Stimulated activated CD4-positive, alpha-beta T cell treated with anti-CD3 and anti-CD28 coated beads, Interleukin-1b, Interleukin-23, amount 100 ng/mL, for 1 hour (primary cell): ENCODE results near the gene SPRYD3.
"Not testable (repeated sequence)": the region's sequence is repeated elsewhere in the genome, so short reads cannot be mapped to it uniquely, and the experiment has no call there.

Experiments used
- DNase-seq, 2 donors: peaks; one replicate each; pipeline ENCODE4 v3.0.0-alpha.2; 2020; ENCODE audit warnings: low read depth in 2 of 2

SPRYD3 gene

GRCh38 chr12:53079226-53080117, at the start of gene SPRYD3:
Gene SPRYD3 (minus strand): TSS chr12:53079390. CDS start chr12:53079333, 57 bp downstream.
- DNase-seq: peak; percentile 90 to 92

GRCh38 chr12:53127169-53127568, 48.0 kb upstream of the SPRYD3 start:
- DNase-seq: no peak

GRCh38 chr12:53124352-53124723, 45.1 kb upstream of the SPRYD3 start:
- no peak for DNase-seq

GRCh38 chr12:53123578-53124351, 44.6 kb upstream of the SPRYD3 start:
- DNase-seq: no peak

- DNase-seq: no peak
Observed at GRCh38 chr12:53122961-53123468, 43.8 kb upstream of the SPRYD3 start.

GRCh38 chr12:53120685-53121525, 41.7 kb upstream of the SPRYD3 start:
- DNase-seq: no peak

GRCh38 chr12:53118751-53119300, 39.6 kb upstream of the SPRYD3 start:
- no peak for DNase-seq

GRCh38 chr12:53115891-53116648, 36.9 kb upstream of the SPRYD3 start:
- no peak for DNase-seq

- no peak for DNase-seq
Observed at GRCh38 chr12:53115112-53115890, 36.1 kb upstream of the SPRYD3 start.

GRCh38 chr12:53113951-53114350, 34.8 kb upstream of the SPRYD3 start:
- no peak for DNase-seq

GRCh38 chr12:53113136-53113705, 34.0 kb upstream of the SPRYD3 start:
- no peak for DNase-seq

GRCh38 chr12:53112431-53112830, 33.2 kb upstream of the SPRYD3 start:
- not testable (repeated sequence) for DNase-seq

- no peak for DNase-seq
Observed at GRCh38 chr12:53107122-53107521, 27.9 kb upstream of the SPRYD3 start.

- DNase-seq: no peak
Observed at GRCh38 chr12:53105712-53106439, 26.7 kb upstream of the SPRYD3 start.

GRCh38 chr12:53105256-53105655, 26.1 kb upstream of the SPRYD3 start:
- DNase-seq: no peak

- DNase-seq: no peak
Observed at GRCh38 chr12:53103860-53104305, 24.7 kb upstream of the SPRYD3 start.

- DNase-seq: no peak
Observed at GRCh38 chr12:53102883-53103807, 24.0 kb upstream of the SPRYD3 start, which contains the start of gene SOAT2. Gene SOAT2 (plus strand): TSS chr12:53103486. CDS start chr12:53103578, 92 bp downstream.
